Spleen (tissue), 11 donors: Measurements from ENCODE around the gene EFL1. TPM values are rescaled to one million over a fixed set of nuclear protein-coding genes. Genes with fewer than 3 reads are reported as not detected.
"Not testable (repeated sequence)": the region's sequence is repeated elsewhere in the genome, so short reads cannot be mapped to it uniquely, and the experiment has no call there.

Experiments used
- DNase-seq: peaks from one replicate; pipeline ENCODE4 v3.0.0-alpha.2; 2020
- H3K27ac ChIP-seq, 8 donors: fragments of 200-600 bp; sonication (generic) in 7 of 8; 1 replicate in 4 of 8; 2 replicates in 4 of 8; pipeline versions ENCODE4 v1.5.0 to v1.8.0; 2016 to 2021; ENCODE audit warnings: inconsistent platforms in 4 of 8, mild to moderate bottlenecking in 4 of 8, moderate library complexity in 1 of 8
- H3K27me3 ChIP-seq, 7 donors: fragments of 200-600 bp; sonication (generic) in 6 of 7; replicated peaks in 1 of 7; 1 replicate in 4 of 7; 2 replicates in 3 of 7; pipeline versions ENCODE4 v1.5.0 to v1.8.0; 2016 to 2021; ENCODE audit warnings: inconsistent platforms in 3 of 7, mild to moderate bottlenecking in 1 of 7
- H3K36me3 ChIP-seq, 6 donors: fragments of 200-600 bp; sonication (generic) in 5 of 6; 1 replicate in 4 of 6; 2 replicates in 2 of 6; pipeline versions ENCODE4 v1.5.0 to v1.8.0; 2016 to 2021; ENCODE audit warnings: inconsistent platforms in 2 of 6
- H3K4me1 ChIP-seq, 6 donors: fragments of 200-600 bp; sonication (generic) in 5 of 6; 1 replicate in 3 of 6; 2 replicates in 3 of 6; pipeline versions ENCODE4 v1.5.0 to v1.8.0; 2016 to 2021; ENCODE audit warnings: inconsistent platforms in 3 of 6
- H3K4me3 ChIP-seq, 8 donors: fragments of 200-600 bp; sonication (generic) in 7 of 8; 1 replicate in 4 of 8; 2 replicates in 4 of 8; pipeline versions ENCODE4 v1.5.0 to v1.8.0; 2016 to 2021; ENCODE audit warnings: inconsistent platforms in 4 of 8, mild to moderate bottlenecking in 4 of 8, moderate library complexity in 2 of 8
- H3K9me3 ChIP-seq, 8 donors: fragments of 200-600 bp; sonication (generic) in 7 of 8; 1 replicate in 4 of 8; 2 replicates in 4 of 8; pipeline versions ENCODE4 v1.5.0 to v1.8.0; 2016 to 2021; ENCODE audit warnings: inconsistent platforms in 4 of 8
- CTCF ChIP-seq, 11 experiments: fragments of 200-600 bp in 7 of 11; fragments of 450-650 bp in 4 of 11; sonication (generic) in 4 of 11; IDR thresholded peaks in 8 of 11; conservative IDR thresholded peaks in 3 of 11; 1 replicate in 7 of 11; 2 replicates in 4 of 11; pipeline versions ENCODE4 v1.4.0 to v1.8.0; 2016 to 2021; ENCODE audit warnings: antibody characterized with exemption in 11 of 11, inconsistent platforms in 4 of 11, mild to moderate bottlenecking in 1 of 11
- POLR2A ChIP-seq, 3 donors: fragments of 450-650 bp; IDR thresholded peaks; one replicate each; pipeline ENCODE4 v1.5.1; 2017; ENCODE audit warnings: antibody characterized with exemption in 3 of 3, mild to moderate bottlenecking in 1 of 3
- POLR2AphosphoS5 ChIP-seq, 3 donors: sonication (generic); formaldehyde crosslinking; IDR thresholded peaks; one replicate each; pipeline ENCODE4 v1.5.1; 2017; ENCODE audit warnings: antibody characterized with exemption in 3 of 3
- WGBS, 5 donors: extraction: QIAGEN DNeasy Blood & Tissue Kit in 3 of 5; methylation state at CpG; one replicate each; pipeline versions ENCODE4 v1.1.5 to v1.1.7; 2013 to 2018; 5-methylcytosine and 5-hydroxymethylcytosine counted together
- intact Hi-C: fragments of 100-400 bp; cut with DNase I; formaldehyde crosslinking; loops from one replicate; pipeline ENCODE4 v1.15.0; 2023; ENCODE audit warnings: low total_unique reads
- polyA plus RNA-seq, 3 donors: library from polyadenylated mRNA; stranded (reverse); fragments of 200-250 nt; gene quantifications; one replicate each; pipeline ENCODE4 v1.2.1, GENCODE V29; 2013
- total RNA-seq, 7 donors: library from RNA; depleted of rRNA in 3 of 7; stranded (reverse); fragments of >200 nt in 3 of 7; fragmentation: NEBNext Ultra II Directional in 4 of 7; extraction: Animal tissue kit (Norgen Biotek cat#: 25700) in 4 of 7; gene quantifications; one replicate each; pipeline versions ENCODE4 v1.1.0 to v1.2.1, GENCODE V29; 2016 to 2021
- donor health status: healthy with polysubstance abuse.
- donor health status: DM: no; HTN: no; CAD: no; lungs with moderate emphysema.
- donor health status: DM: no; HTN: no; CAD: no.
- donor health status: Bipolar disorder and iron deficiency.
- donor health status: healthy.
- donor health status: DM: no; HTN: no; CAD: no.
- donor health status: DM: yes; HTN: yes; CAD: no.

The EFL1 gene
- total and polyA plus RNA-seq, 10 donors, result 3.1 to 21.9 (median 17.4) TPM

- DNase-seq, result no peak
- Histone ChIP-seq H3K36me3 (peaks cover 0 to 19% (median 0%) of the 10 kb centered on the region in 6 donors), H3K27me3 (no peaks in the 10 kb centered on the region), H3K4me3 (no peak overlapping the region), H3K27ac (no peak overlapping the region), H3K9me3 (no peaks in the 10 kb centered on the region), H3K4me1 (no peaks in the 10 kb centered on the region)
- TF ChIP-seq POLR2A (IDR thresholded peaks at IDR 0.05), result no peak
- TF ChIP-seq CTCF (IDR thresholded peaks at IDR 0.05 in 8 of 11, conservative IDR thresholded peaks at IDR 0.05 in 3 of 11), result peak; percentile 20 to 82 (median 68)
- intact Hi-C loops, result no loop called here
- 40 to 58% (median 49%) methylated on average over 8 of the region's 8 CpGs for WGBS, 5 donors
These were observed 64.6 kb downstream of the EFL1 start for GRCh38 chr15:82197733-82198594.

- intact Hi-C loops, result no loop called here
- 89 to 92% (median 92%) methylated on average over 2 of the region's 2 CpGs for whole genome bisulfite sequencing, 5 donors
- no peak overlapping the region for H3K27ac ChIP-seq
- DNase-seq, result no peak
- H3K4me3 ChIP-seq, result no peak overlapping the region
- TF ChIP-seq CTCF (IDR thresholded peaks at IDR 0.05 in 8 of 11, conservative IDR thresholded peaks at IDR 0.05 in 3 of 11) (no peak), POLR2AphosphoS5 (IDR thresholded peaks at IDR 0.05) (no peak), POLR2A (IDR thresholded peaks at IDR 0.05) (no peak)
- no peaks in the 10 kb centered on the region for H3K27me3 ChIP-seq
- H3K4me1 ChIP-seq, result no peaks in the 10 kb centered on the region
- H3K9me3 ChIP-seq, result no peaks in the 10 kb centered on the region
- H3K36me3 ChIP-seq, result peaks cover 0 to 12% (median 0%) of the 10 kb centered on the region in 6 donors
These were observed 66.2 kb downstream of the EFL1 start for GRCh38 chr15:82196353-82196752.

GRCh38 chr15:82195818-82196217 is 66.7 kb downstream of the EFL1 start:
- H3K4me1 ChIP-seq, H3K27ac ChIP-seq, intact Hi-C loops, H3K4me3 ChIP-seq, DNase-seq, H3K27me3 ChIP-seq, H3K9me3 ChIP-seq: not testable (repeated sequence)
- WGBS, 5 donors, result 90 to 96% (median 95%) methylated on average over 7 of the region's 7 CpGs
- peaks cover 0 to 12% (median 0%) of the 10 kb centered on the region in 6 donors for H3K36me3 ChIP-seq

GRCh38 chr15:82194488-82194887 is 68.0 kb downstream of the EFL1 start:
- H3K36me3 ChIP-seq, result peaks cover 0 to 12% (median 0%) of the 10 kb centered on the region in 6 donors
- H3K27ac ChIP-seq, DNase-seq, H3K4me3 ChIP-seq, H3K9me3 ChIP-seq, H3K4me1 ChIP-seq, H3K27me3 ChIP-seq, intact Hi-C loops: not testable (repeated sequence)
- WGBS, 5 donors, result 54 to 63% (median 57%) methylated on average over 6 of the region's 6 CpGs

GRCh38 chr15:82193435-82193834 is 69.1 kb downstream of the EFL1 start:
- DNase-seq, H3K27me3 ChIP-seq, H3K4me3 ChIP-seq, intact Hi-C loops, H3K4me1 ChIP-seq, H3K9me3 ChIP-seq, H3K27ac ChIP-seq: not testable (repeated sequence)
- peaks cover 0 to 12% (median 0%) of the 10 kb centered on the region in 6 donors for H3K36me3 ChIP-seq
- no CpG with 5 or more reads among the region's 1 CpG for WGBS, 5 donors

GRCh38 chr15:82192394-82192793 is 70.1 kb downstream of the EFL1 start:
- WGBS, 5 donors, result 92 to 98% (median 96%) methylated on average over 4 of the region's 4 CpGs
- H3K27ac ChIP-seq, H3K9me3 ChIP-seq, DNase-seq, H3K27me3 ChIP-seq, H3K4me3 ChIP-seq, intact Hi-C loops, H3K4me1 ChIP-seq: not testable (repeated sequence)
- peaks cover 0 to 12% (median 0%) of the 10 kb centered on the region in 6 donors for H3K36me3 ChIP-seq
